HL-60 (cell line): ENCODE data around the gene RASA2.

Experiments used
- DNase-seq, 2 experiments: peaks; one replicate each; pipeline ENCODE4 v3.0.0-alpha.2; 2010 to 2020; ENCODE audit warnings: low read depth in 1 of 2, low spot score in 1 of 2
- H3K27ac ChIP-seq: fragments of 250-450 bp; sonication (Bioruptor Pico); replicated peaks from 2 replicates; pipeline ENCODE4 v1.5.1; 2020; ENCODE audit warnings: mild to moderate bottlenecking, moderate library complexity
- H3K27me3 ChIP-seq: fragments of 250-450 bp; sonication (Bioruptor Pico); 2 replicates; pipeline ENCODE4 v1.5.1; 2021; ENCODE audit warnings: mild to moderate bottlenecking, moderate library complexity; ENCODE audit not compliant: insufficient read depth, poor library complexity, severe bottlenecking
- H3K4me3 ChIP-seq: replicated peaks from 2 replicates; pipeline ENCODE4 v1.5.1; 2011; ENCODE audit warnings: mild to moderate bottlenecking, control low read depth, low read length; ENCODE audit not compliant: insufficient read depth
- GABPA ChIP-seq: IDR thresholded peaks from 2 replicates; pipeline ENCODE4 v1.6.1; 2012; ENCODE audit warnings: low read depth
- POLR2AphosphoS5 ChIP-seq: IDR thresholded peaks from 2 replicates; pipeline ENCODE4 v1.6.1; 2012; ENCODE audit warnings: low read depth
- REST ChIP-seq: IDR thresholded peaks from 2 replicates; pipeline ENCODE4 v1.6.1; 2012; ENCODE audit warnings: low read depth; ENCODE audit not compliant: insufficient replicate concordance
- SPI1 ChIP-seq: IDR thresholded peaks from 2 replicates; pipeline ENCODE4 v1.6.1; 2012; ENCODE audit warnings: low read depth, mild to moderate bottlenecking, borderline replicate concordance
- TF ChIP-seq, protein P1 (sequence below): IDR thresholded peaks from one replicate; pipeline ENCODE4 v1.5.1; 2011; ENCODE audit warnings: low read length, control low read depth, inconsistent platforms; ENCODE audit not compliant: insufficient read depth

The RASA2 gene

DNA sequence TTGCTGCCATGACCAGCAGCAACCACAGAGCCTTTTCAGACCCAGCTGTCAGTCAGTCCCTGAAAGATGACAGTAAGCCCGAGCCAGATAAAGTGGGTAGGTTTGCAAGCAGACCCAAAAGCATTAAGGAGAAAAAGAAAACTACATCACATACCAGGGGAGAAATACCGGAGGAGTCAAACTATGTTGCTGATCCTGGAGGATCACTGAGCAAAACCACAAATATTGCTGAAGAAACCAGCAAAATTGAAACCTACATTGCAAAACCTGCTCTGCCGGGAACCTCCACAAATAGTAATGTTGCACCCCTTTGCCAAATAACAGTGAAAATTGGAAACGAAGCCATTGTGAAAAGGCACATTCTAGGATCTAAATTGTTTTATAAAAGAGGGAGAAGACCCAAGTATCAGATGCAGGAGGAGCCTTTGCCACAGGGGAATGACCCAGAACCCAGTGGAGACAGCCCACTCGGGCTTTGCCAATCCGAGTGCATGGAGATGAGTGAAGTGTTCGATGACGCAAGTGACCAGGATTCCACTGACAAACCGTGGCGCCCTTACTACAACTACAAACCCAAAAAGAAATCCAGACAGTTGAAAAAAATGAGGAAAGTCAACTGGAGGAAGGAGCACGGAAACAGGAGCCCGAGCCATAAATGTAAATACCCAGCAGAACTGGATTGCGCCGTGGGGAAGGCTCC lies 42.1 kb upstream of the RASA2 start:
- TF ChIP-seq SPI1 (no peak), POLR2AphosphoS5 (no peak), REST (no peak), GABPA (no peak)
- TF ChIP-seq, protein P1, sequence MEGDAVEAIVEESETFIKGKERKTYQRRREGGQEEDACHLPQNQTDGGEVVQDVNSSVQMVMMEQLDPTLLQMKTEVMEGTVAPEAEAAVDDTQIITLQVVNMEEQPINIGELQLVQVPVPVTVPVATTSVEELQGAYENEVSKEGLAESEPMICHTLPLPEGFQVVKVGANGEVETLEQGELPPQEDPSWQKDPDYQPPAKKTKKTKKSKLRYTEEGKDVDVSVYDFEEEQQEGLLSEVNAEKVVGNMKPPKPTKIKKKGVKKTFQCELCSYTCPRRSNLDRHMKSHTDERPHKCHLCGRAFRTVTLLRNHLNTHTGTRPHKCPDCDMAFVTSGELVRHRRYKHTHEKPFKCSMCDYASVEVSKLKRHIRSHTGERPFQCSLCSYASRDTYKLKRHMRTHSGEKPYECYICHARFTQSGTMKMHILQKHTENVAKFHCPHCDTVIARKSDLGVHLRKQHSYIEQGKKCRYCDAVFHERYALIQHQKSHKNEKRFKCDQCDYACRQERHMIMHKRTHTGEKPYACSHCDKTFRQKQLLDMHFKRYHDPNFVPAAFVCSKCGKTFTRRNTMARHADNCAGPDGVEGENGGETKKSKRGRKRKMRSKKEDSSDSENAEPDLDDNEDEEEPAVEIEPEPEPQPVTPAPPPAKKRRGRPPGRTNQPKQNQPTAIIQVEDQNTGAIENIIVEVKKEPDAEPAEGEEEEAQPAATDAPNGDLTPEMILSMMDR, result no peak
- no peak for DNase-seq
- Histone ChIP-seq H3K4me3 (no peak overlapping the region), H3K27ac (no peak overlapping the region), H3K27me3 (no peaks in the 10 kb centered on the region)

GRCh38 chr3:141445990-141446389 lies 40.8 kb upstream of the RASA2 start:
- Histone ChIP-seq H3K27me3 (no peaks in the 10 kb centered on the region), H3K4me3 (no peak overlapping the region), H3K27ac (no peak overlapping the region)
- TF ChIP-seq GABPA (no peak), POLR2AphosphoS5 (no peak), REST (no peak), SPI1 (no peak)
- TF ChIP-seq, protein P1, result no peak
- DNase-seq, result no peak

DNA sequence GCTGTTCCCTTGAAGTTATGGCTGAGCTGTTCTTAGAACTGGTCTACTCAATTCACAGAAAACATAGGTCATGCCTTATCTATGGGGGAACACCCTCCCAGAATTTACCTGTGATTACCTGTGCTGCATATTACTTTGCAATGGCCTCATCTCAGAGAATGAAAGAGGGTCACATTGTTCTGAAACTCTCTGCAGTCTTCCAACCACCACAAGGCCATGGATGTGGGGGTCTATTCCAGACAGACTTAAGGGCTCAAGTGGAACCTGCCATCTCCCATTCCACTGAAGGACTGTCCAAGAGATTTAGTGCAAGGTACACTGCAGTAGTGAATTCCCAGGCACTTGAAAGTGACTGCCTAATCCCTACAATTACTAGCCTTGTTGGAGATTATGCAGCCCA lies 40.1 kb upstream of the RASA2 start:
- no peak for DNase-seq
- Histone ChIP-seq H3K27me3 (no peaks in the 10 kb centered on the region), H3K4me3 (no peak overlapping the region), H3K27ac (no peak overlapping the region)
- no peak for TF ChIP-seq REST
- TF ChIP-seq GABPA, result no peak
- TF ChIP-seq POLR2AphosphoS5, result no peak
- no peak for TF ChIP-seq SPI1
- TF ChIP-seq, protein P1, result no peak
